SK-N-MC (cell line): Measurements from ENCODE around the gene KYNU.

Source experiments
- FOXP2 ChIP-seq: optimal IDR thresholded peaks from 2 replicates; pipeline ENCODE3; 2011; ENCODE audit warnings: mild to moderate bottlenecking, moderate library complexity; ENCODE audit not compliant: insufficient read depth; ENCODE audit errors: extremely low read length, control extremely low read depth
- POLR2AphosphoS5 ChIP-seq: IDR thresholded peaks from 2 replicates; pipeline ENCODE4 v1.6.1; 2012; ENCODE audit warnings: mild to moderate bottlenecking, low read depth, low read length, borderline replicate concordance

- no peak for TF ChIP-seq POLR2AphosphoS5
- no peak for TF ChIP-seq FOXP2
These were observed 204.2 kb downstream of the KYNU start for GRCh38 chr2:143081616-143082015.
